Iris pigment epithelial cell (primary cell): Measurements from ENCODE around the gene CAMSAP2.

ENCODE experiments used
- DNase-seq: peaks from one replicate; pipeline ENCODE4 v3.0.0-alpha.2; 2011; ENCODE audit warnings: low read depth

CAMSAP2 gene

GRCh38 chr1:200738327-200738948, at the start of gene CAMSAP2:
Gene CAMSAP2, plus strand, starts transcription at chr1:200738893. Its CDS starts 935 bp downstream, at chr1:200739828.
- peak; percentile 85 for DNase-seq

GRCh38 chr1:200692316-200692715, 46.4 kb upstream of the CAMSAP2 start:
- DNase-seq: no peak

- no peak for DNase-seq
Observed at GRCh38 chr1:200693327-200693726, 45.4 kb upstream of the CAMSAP2 start.

- no peak for DNase-seq
Observed at GRCh38 chr1:200694738-200695137, 44.0 kb upstream of the CAMSAP2 start.

- DNase-seq: peak; percentile 93
Observed at GRCh38 chr1:200699871-200700270, 38.8 kb upstream of the CAMSAP2 start.

- no peak for DNase-seq
Observed at GRCh38 chr1:200704986-200705500, 33.6 kb upstream of the CAMSAP2 start.

- DNase-seq: no peak
Observed at GRCh38 chr1:200706111-200706814, 32.4 kb upstream of the CAMSAP2 start.

- DNase-seq: no peak
Observed at GRCh38 chr1:200707116-200707515, 31.6 kb upstream of the CAMSAP2 start.

- no peak for DNase-seq
Observed at GRCh38 chr1:200708161-200708560, 30.5 kb upstream of the CAMSAP2 start.

GRCh38 chr1:200708769-200709168, 29.9 kb upstream of the CAMSAP2 start:
- DNase-seq: peak; percentile 49

GRCh38 chr1:200710166-200710565, 28.5 kb upstream of the CAMSAP2 start:
- DNase-seq: no peak

GRCh38 chr1:200714504-200715187, 24.0 kb upstream of the CAMSAP2 start:
- no peak for DNase-seq

GRCh38 chr1:200720199-200720598, 18.5 kb upstream of the CAMSAP2 start:
- no peak for DNase-seq

GRCh38 chr1:200724064-200724463, 14.6 kb upstream of the CAMSAP2 start:
- DNase-seq: no peak

- no peak for DNase-seq
Observed at GRCh38 chr1:200727257-200727656, 11.4 kb upstream of the CAMSAP2 start.

- DNase-seq: no peak
Observed at GRCh38 chr1:200729863-200730262, 8.8 kb upstream of the CAMSAP2 start.

- no peak for DNase-seq
Observed at GRCh38 chr1:200731654-200732332, 6.9 kb upstream of the CAMSAP2 start.

GRCh38 chr1:200732438-200732837, 6.3 kb upstream of the CAMSAP2 start:
- DNase-seq: no peak

GRCh38 chr1:200733907-200734306, 4.8 kb upstream of the CAMSAP2 start:
- DNase-seq: no peak

- DNase-seq: no peak
Observed at GRCh38 chr1:200737647-200738291, 924 bp upstream of the CAMSAP2 start.

- DNase-seq: peak; percentile 79
Observed at GRCh38 chr1:200738949-200739651, 407 bp downstream of the CAMSAP2 start.
